IMR-90 (cell line): ENCODE measurements around the gene RIPOR3. TPM values are rescaled to one million over a fixed set of nuclear protein-coding genes. Genes with fewer than 3 reads are reported as not detected.

ENCODE experiments used
- ATAC-seq: fragments of 200-7000 bp; cut with Tn5 transposase; 2 replicates; pipeline ENCODE4 v1.9.1; 2020; ENCODE audit warnings: low read depth, mild to moderate bottlenecking, moderate library complexity
- BruUV-seq: library from RNA; stranded (reverse); fragments of 400-500 nt; replicated peaks from 2 replicates; lab custom pipeline; 2021; lab: Mats Ljungman, UMichigan
- CTCF ChIA-PET: fragments of 300-600 bp; formaldehyde crosslinking; extraction: SDS; loops from one replicate; lab custom pipeline; 2021; ENCODE audit warnings: antibody characterized with exemption; lab: Yijun Ruan, JAX
- POLR2A ChIA-PET: fragments of 300-600 bp; sonication (Branson Sonifier 250); formaldehyde crosslinking; loops from one replicate; lab custom pipeline; 2022; ENCODE audit warnings: antibody characterized with exemption; ENCODE audit not compliant: unreplicated experiment; lab: Charles Lee
- DNase-seq: peaks from one replicate; pipeline ENCODE4 v3.0.0; 2013
- H2AFZ ChIP-seq: replicated peaks from 2 replicates; pipeline ENCODE3; 2013; ENCODE audit warnings: low read length, mild to moderate bottlenecking; ENCODE audit not compliant: poor library complexity
- H2AK5ac ChIP-seq: 2 replicates; pipeline ENCODE4 v1.6.1; 2013; ENCODE audit warnings: low read depth, low read length, inconsistent platforms
- H2AK9ac ChIP-seq: replicated peaks from 2 replicates; pipeline ENCODE3; 2013; ENCODE audit warnings: mild to moderate bottlenecking, low read depth, low read length, moderate library complexity; ENCODE audit not compliant: poor library complexity
- H2BK120ac ChIP-seq: 2 replicates; pipeline ENCODE4 v1.6.1; 2013; ENCODE audit warnings: low read depth, low read length, inconsistent platforms
- H2BK15ac ChIP-seq: 3 replicates; pipeline ENCODE4 v1.6.1; 2013; ENCODE audit warnings: low read depth, low read length, inconsistent platforms
- H2BK20ac ChIP-seq: 2 replicates; pipeline ENCODE4 v1.6.1; 2013; ENCODE audit warnings: low read depth, mild to moderate bottlenecking, inconsistent platforms, low read length, moderate library complexity
- H2BK5ac ChIP-seq: 2 replicates; pipeline ENCODE4 v1.6.1; 2013; ENCODE audit warnings: mild to moderate bottlenecking, low read depth, low read length, inconsistent platforms; ENCODE audit not compliant: poor library complexity, severe bottlenecking
- H3K14ac ChIP-seq: replicated peaks from 2 replicates; pipeline ENCODE4 v1.6.1; 2013; ENCODE audit warnings: low read depth, low read length, inconsistent platforms
- H3K18ac ChIP-seq: 2 replicates; pipeline ENCODE4 v1.6.1; 2013; ENCODE audit warnings: low read depth, low read length, control low read depth
- H3K23ac ChIP-seq: 2 replicates; pipeline ENCODE4 v1.6.1; 2013; ENCODE audit warnings: low read depth, low read length, inconsistent platforms
- H3K27ac ChIP-seq: 2 replicates; pipeline ENCODE4 v1.5.1; 2013; ENCODE audit warnings: mild to moderate bottlenecking, control low read depth, low read length; ENCODE audit not compliant: insufficient read depth
- H3K27me3 ChIP-seq: 2 replicates; pipeline ENCODE4 v1.6.1; 2013; ENCODE audit warnings: low read length; ENCODE audit not compliant: control insufficient read depth, insufficient read depth
- H3K36me3 ChIP-seq: 2 replicates; pipeline ENCODE4 v1.6.1; 2013; ENCODE audit warnings: low read length, mixed read lengths; ENCODE audit not compliant: control insufficient read depth, insufficient read depth
- H3K4ac ChIP-seq: 2 replicates; pipeline ENCODE4 v1.6.1; 2013; ENCODE audit warnings: low read depth, low read length, inconsistent platforms
- H3K4me1 ChIP-seq: 2 replicates; pipeline ENCODE4 v1.6.1; 2013; ENCODE audit warnings: low read length, mixed read lengths; ENCODE audit not compliant: control insufficient read depth, insufficient read depth
- H3K4me2 ChIP-seq: 2 replicates; pipeline ENCODE4 v1.6.1; 2013; ENCODE audit warnings: low read depth, mild to moderate bottlenecking, control low read depth, low read length, moderate library complexity
- H3K4me3 ChIP-seq: 2 replicates; pipeline ENCODE4 v1.5.1; 2013; ENCODE audit warnings: low read depth, mild to moderate bottlenecking, control low read depth, low read length, moderate library complexity; ENCODE audit not compliant: insufficient read depth
- H3K56ac ChIP-seq: 2 replicates; pipeline ENCODE4 v1.6.1; 2013; ENCODE audit warnings: low read length, inconsistent platforms; ENCODE audit not compliant: insufficient read depth; ENCODE audit errors: extremely low read depth
- H3K79me1 ChIP-seq, 2 experiments: 2 replicates each; pipeline ENCODE4 v1.6.1; 2013; ENCODE audit warnings: low read length in 2 of 2, inconsistent platforms in 1 of 2, low read depth in 1 of 2
- H3K9ac ChIP-seq: 2 replicates; pipeline ENCODE4 v1.6.1; 2013; ENCODE audit warnings: low read depth, low read length, control low read depth
- H3K9me1 ChIP-seq: 2 replicates; pipeline ENCODE4 v1.6.1; 2013; ENCODE audit warnings: low read length, inconsistent platforms; ENCODE audit not compliant: insufficient read depth
- H3K9me3 ChIP-seq: 2 replicates; pipeline ENCODE4 v1.6.1; 2013; ENCODE audit warnings: low read length; ENCODE audit not compliant: control insufficient read depth, insufficient read depth
- H4K20me1 ChIP-seq: 2 replicates; pipeline ENCODE4 v1.6.1; 2013; ENCODE audit warnings: low read length, inconsistent platforms; ENCODE audit not compliant: insufficient read depth
- H4K5ac ChIP-seq: 2 replicates; pipeline ENCODE4 v1.6.1; 2013; ENCODE audit warnings: mild to moderate bottlenecking, low read depth, low read length, control low read depth
- H4K8ac ChIP-seq, 2 experiments: 2 replicates each; pipeline ENCODE4 v1.6.1; 2013; ENCODE audit warnings: low read depth in 2 of 2, low read length in 2 of 2, control low read depth in 1 of 2, inconsistent platforms in 1 of 2
- H4K91ac ChIP-seq: 2 replicates; pipeline ENCODE4 v1.6.1; 2013; ENCODE audit warnings: low read depth, low read length, inconsistent platforms; ENCODE audit not compliant: insufficient read depth
- BHLHE40 ChIP-seq: fragments of 150-350 bp; IDR thresholded peaks from 2 replicates; pipeline ENCODE4 v1.6.1; 2016; ENCODE audit warnings: mild to moderate bottlenecking, low read depth, low read length
- CEBPB ChIP-seq: IDR thresholded peaks from 2 replicates; pipeline ENCODE4 v1.6.1; 2012; ENCODE audit warnings: low read depth, low read length, improper control_type of control experiment
- CHD1 ChIP-seq: IDR thresholded peaks from 2 replicates; pipeline ENCODE4 v1.6.1; 2012; ENCODE audit warnings: low read depth, low read length, improper control_type of control experiment
- FOS ChIP-seq: fragments of 150-350 bp; IDR thresholded peaks from 2 replicates; pipeline ENCODE4 v1.6.1; 2016; ENCODE audit warnings: low read depth, low read length
- MAFK ChIP-seq: IDR thresholded peaks from 2 replicates; pipeline ENCODE4 v1.6.1; 2012; ENCODE audit warnings: low read depth, low read length, improper control_type of control experiment
- MAZ ChIP-seq: IDR thresholded peaks from 2 replicates; pipeline ENCODE4 v1.6.1; 2012; ENCODE audit warnings: low read depth, mild to moderate bottlenecking, low read length, improper control_type of control experiment, moderate library complexity, borderline replicate concordance
- MXI1 ChIP-seq: IDR thresholded peaks from 2 replicates; pipeline ENCODE4 v1.6.1; 2012; ENCODE audit warnings: low read depth, mild to moderate bottlenecking, low read length, moderate library complexity, borderline replicate concordance
- NFE2L2 ChIP-seq: fragments of 150-350 bp; IDR thresholded peaks from 2 replicates; pipeline ENCODE4 v1.6.1; 2016; ENCODE audit warnings: low read depth, mild to moderate bottlenecking, low read length
- RAD21 ChIP-seq: IDR thresholded peaks from 2 replicates; pipeline ENCODE4 v1.6.1; 2012; ENCODE audit warnings: low read length, improper control_type of control experiment
- RFX5 ChIP-seq: IDR thresholded peaks from 2 replicates; pipeline ENCODE4 v1.8.0; 2012; ENCODE audit warnings: low read depth, mild to moderate bottlenecking, low read length, moderate library complexity
- SMC3 ChIP-seq: fragments of 150-350 bp; IDR thresholded peaks from 2 replicates; pipeline ENCODE4 v1.6.1; 2016; ENCODE audit warnings: low read depth, mild to moderate bottlenecking, antibody characterized with exemption, low read length, moderate library complexity
- WGBS, 2 experiments: methylation state at CpG; one replicate each; pipeline versions ENCODE4 v1.1.5 to v1.1.7; 2013; ENCODE audit warnings: missing lambda C conversion rate in 2 of 2; ENCODE audit not compliant: insufficient read length in 1 of 2; ENCODE audit errors: extremely low coverage in 2 of 2; 5-methylcytosine and 5-hydroxymethylcytosine counted together
- dilution Hi-C: fragments of 300-500 bp; cut with HindIII; formaldehyde crosslinking; loops from one replicate; pipeline ENCODE4 v1.14.3; 2018; ENCODE audit warnings: low sequenced_read_pairs; ENCODE audit not compliant: unreplicated experiment
- in situ Hi-C: fragments of 300-500 bp; cut with MboI; formaldehyde crosslinking; loops from 3 replicates; pipeline ENCODE4 v1.14.3; 2019; ENCODE audit warnings: low sequenced_read_pairs, inconsistent platforms, mixed read lengths
- intact Hi-C: fragments of 100-400 bp; cut with micrococcal nuclease; formaldehyde crosslinking; loops from 2 replicates; pipeline ENCODE4 v1.10.0; 2022
- polyA plus RNA-seq, 3 experiments: library from polyadenylated mRNA; depleted of rRNA; stranded (reverse); fragments of >200 nt; gene quantifications; 2 replicates each; pipeline ENCODE4 v1.2.3, GENCODE V29; 2012; ENCODE audit warnings: low replicate concordance in 1 of 3
- total RNA-seq: library from RNA; depleted of rRNA; stranded (reverse); fragments of >200 nt; gene quantifications from 2 replicates; pipeline ENCODE4 v1.2.3, GENCODE V29; 2012

The RIPOR3 gene
- total and polyA plus RNA-seq, 2 of the 4 experiments (the other 2 are of a cell fraction) = 0.54 to 1.7 TPM

DNA sequence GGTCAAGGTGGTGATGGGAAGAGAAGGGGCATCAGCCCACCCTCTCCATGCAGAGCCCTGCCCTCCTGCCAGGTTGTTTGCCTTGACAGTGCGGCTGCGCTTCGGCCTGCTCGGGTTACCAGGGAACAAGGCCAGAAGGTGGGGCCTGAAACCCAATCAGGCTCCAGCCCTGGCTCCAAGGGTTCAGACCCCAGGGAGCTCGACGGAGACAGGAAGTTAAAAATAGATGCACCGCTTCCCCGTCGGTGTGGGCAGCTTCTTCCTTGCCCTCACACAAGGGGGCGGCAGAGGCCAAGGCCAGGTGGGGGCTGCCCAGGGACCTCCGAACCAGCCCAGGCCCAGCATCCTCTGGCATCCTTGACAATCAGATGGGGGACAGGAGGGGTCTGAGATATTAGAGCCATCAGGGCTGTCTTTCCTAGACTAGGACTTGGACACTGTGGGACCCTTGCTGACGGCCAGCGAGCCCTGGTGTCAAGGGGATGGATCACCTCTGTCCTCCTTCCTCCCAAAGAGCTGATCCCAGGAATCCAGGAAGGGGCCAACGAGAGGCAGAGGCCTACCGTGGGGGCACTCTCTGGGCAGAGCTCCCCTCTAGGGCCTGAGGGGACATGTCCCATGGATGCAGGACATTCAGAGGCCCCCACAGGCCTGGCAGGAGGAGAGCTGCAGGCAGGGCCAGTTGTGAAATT, 65.2 kb downstream of the RIPOR3 start (continued):
- no peak for TF ChIP-seq BHLHE40
- TF ChIP-seq FOS = no peak
- TF ChIP-seq SMC3 = peak; percentile 90

GRCh38 chr20:50624351-50625016, 66.9 kb downstream of the RIPOR3 start:
- Histone ChIP-seq H2BK5ac (no peak overlapping the region), H3K79me1 (peaks cover 0 to 6% of the 10 kb centered on the region in 2 experiments; a peak in 2 of 4 replicates), H3K9ac (no peak overlapping the region), H3K23ac (no peak overlapping the region), H3K4ac (no peak overlapping the region), H3K18ac (no peak overlapping the region), H3K36me3 (peaks cover 16% of the 10 kb centered on the region), H2BK15ac (no peak overlapping the region; the same call in 2 of the 3 replicates), H3K4me2 (no peak overlapping the region), H3K9me3 (peaks cover 12% of the 10 kb centered on the region), H4K20me1 (no peaks in the 10 kb centered on the region; the same call in 1 of the 2 replicates), H4K8ac (no peak overlapping the region), H3K27ac (no peak overlapping the region), H2AFZ (no peak overlapping the region), H3K27me3 (no peaks in the 10 kb centered on the region), H3K4me1 (peaks cover 8% of the 10 kb centered on the region; the same call in 1 of the 2 replicates), H3K9me1 (peaks cover 4% of the 10 kb centered on the region; the same call in 1 of the 2 replicates), H2AK5ac (no peak overlapping the region), H3K56ac (no peak overlapping the region), H3K4me3 (no peak overlapping the region), H2AK9ac (no peak overlapping the region), H4K5ac (no peak overlapping the region), H4K91ac (no peak overlapping the region), H2BK120ac (no peak overlapping the region), H3K14ac (no peak overlapping the region), H2BK20ac (no peak overlapping the region)
- POLR2A ChIA-PET = no interaction called here
- TF ChIP-seq RAD21 (no peak), FOS (no peak), CHD1 (no peak), CEBPB (no peak), MXI1 (no peak), MAZ (no peak), NFE2L2 (no peak), MAFK (no peak), RFX5 (no peak)
- ATAC-seq (no peak), DNase-seq (no peak)
- BruUV-seq = no TSS peak
- WGBS, 2 experiments = 81% methylated on average over 15 of the region's 18 CpGs; no CpG with 5 or more reads in 1 of the 2 experiments
- in situ Hi-C loops (no loop called here), intact Hi-C loops (no loop called here), dilution Hi-C loops (no loop called here)
- CTCF ChIA-PET = no interaction called here
